Stimulated activated CD4-positive, alpha-beta T cell treated with anti-CD3 and anti-CD28 coated beads, Interleukin-2, amount 100 ng/mL, for 48 hours (primary cell): ENCODE results near the gene CELSR1.

Experiments used
- DNase-seq, 2 donors: peaks; one replicate each; pipeline ENCODE4 v3.0.0-alpha.2; 2020

The CELSR1 gene

DNA sequence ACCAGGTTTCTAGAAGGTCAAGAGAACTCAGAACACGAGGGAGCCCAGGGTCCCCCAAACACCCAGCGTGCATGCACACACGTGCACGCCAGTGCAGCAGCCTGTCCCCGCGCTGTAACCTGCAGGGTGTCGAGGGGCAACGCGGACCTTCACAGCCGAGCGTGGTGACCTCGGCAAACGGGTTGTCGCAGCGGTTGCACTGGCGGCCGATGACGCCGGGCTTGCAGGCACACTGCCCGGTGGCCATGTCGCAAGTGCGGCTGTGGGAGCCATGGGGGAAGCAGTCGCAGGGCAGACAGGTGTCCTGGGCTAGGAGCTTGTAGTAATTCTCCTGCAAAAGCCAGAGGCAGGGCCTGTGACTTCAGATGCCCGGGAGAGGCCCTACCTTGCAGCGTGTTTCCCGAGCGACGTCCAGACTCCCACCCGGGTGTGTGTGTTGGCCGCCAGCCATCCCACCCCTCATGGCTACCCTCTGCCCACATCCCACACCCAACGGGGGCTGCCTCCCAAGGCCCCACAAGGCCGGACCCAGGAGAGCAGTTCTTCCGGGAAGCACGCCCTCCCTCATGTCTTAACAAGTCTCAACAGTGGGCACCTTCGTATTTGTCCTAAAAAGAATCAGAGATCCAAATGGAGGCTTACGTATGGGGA lies 145.8 kb downstream of the CELSR1 start:
- DNase-seq: no peak

- no peak for DNase-seq
Measured at GRCh38 chr22:46390652-46391301, 146.6 kb downstream of the CELSR1 start.

- DNase-seq: no peak
Measured at GRCh38 chr22:46390105-46390651, 147.2 kb downstream of the CELSR1 start.

DNA sequence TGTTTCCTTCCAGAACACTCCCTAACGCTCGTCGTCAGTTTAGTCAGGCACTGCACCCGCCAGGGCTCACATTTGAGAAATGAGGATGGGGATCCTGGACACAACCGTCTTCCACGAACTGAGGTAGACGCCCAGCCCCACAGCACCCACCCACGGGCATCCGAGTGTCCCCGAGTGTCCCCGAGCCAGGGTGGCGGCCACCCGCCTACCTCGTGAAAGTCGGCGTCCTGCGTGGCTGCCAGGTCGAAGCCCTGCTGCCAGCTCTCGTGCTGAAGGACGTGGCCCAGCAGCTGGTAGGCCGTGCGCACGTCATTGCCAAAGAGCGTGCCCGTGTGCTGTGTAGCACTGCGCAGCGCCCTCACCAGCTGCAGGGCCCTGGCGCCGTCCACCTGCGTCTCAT lies 148.3 kb downstream of the CELSR1 start:
- DNase-seq: no peak

DNA sequence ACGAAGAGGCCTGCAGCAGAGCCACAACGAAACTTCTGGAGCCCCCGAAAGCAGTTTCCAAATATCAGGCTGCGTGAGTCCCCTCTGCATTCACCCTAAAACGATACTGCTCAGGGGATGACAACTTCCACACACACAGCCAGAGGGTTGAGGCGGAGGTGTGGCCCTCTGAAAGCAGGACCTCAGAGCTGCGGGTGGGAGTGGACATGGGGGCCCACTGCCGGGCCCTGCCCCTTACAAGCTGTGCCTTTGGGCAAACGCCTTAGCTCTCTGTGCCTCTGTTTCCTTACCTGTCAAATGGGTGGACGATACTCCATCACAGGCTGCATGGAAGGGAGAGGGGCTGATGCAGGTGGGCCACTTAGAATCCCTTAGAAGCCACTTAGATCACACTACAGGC lies 148.8 kb downstream of the CELSR1 start:
- no peak for DNase-seq

GRCh38 chr22:46387748-46388147 lies 149.7 kb downstream of the CELSR1 start:
- DNase-seq: no peak

- no peak for DNase-seq
Measured at GRCh38 chr22:46386312-46386711, 151.1 kb downstream of the CELSR1 start.

DNA sequence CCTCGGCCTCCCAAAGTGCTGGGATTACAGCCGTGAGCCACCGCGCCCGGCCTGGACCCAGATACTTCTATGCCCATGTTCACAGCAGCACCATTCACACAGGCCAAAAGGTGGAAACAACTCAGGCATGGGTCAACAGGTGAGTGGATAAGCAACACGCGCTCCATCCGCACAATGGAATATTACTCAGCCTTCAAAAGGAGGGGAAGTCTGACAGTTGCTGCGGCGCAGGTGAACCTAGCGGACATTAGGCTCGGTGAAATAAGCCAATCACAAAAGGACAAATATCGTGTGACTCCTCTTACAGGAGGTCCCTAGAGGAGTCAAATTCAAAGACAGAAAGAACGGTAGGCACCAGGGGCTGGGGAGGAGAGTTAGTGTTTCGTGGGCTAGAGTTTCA lies 154.9 kb downstream of the CELSR1 start:
- no peak for DNase-seq

DNA sequence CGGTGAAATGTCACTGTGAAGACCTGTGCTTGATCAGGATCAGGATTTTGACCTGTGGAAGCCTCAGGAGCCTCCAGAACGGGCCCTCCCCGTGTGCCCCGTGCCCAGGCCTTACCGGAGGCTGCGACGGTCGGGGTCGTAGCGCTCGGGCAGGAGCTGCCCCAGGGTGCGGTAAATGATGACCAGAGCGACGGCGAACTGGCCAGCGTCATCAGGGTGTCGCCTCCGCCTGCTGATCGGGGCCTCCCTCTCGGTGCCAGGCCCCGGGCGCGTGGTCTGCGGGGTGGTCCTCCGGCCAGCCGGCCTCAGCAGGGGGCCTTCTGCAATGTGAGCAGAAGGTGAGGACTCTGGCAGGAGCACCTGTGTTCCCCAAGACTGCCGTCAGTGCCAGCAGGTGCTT lies 155.7 kb downstream of the CELSR1 start:
- no peak for DNase-seq

GRCh38 chr22:46381142-46381541 lies 156.3 kb downstream of the CELSR1 start:
- DNase-seq: no peak

DNA sequence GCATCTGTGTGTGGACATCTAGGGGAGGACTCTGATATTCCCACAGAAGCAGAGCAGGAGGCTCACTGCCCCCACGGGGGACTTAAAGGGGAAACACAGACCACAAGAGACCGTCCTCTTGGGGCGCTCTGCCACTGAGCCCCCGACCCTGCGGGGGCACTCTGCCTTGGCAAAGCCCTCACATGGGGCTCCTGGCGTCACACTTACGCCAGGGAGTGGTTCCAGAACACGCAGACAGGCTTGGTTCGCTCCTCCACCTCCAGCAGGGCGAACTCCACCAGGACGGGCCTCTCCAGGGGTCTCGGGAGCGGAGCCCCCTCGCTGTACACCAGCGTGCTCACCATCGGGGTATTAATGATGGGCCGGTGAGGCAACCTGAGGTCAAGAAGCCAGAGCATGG lies 156.8 kb downstream of the CELSR1 start:
- DNase-seq: no peak

DNA sequence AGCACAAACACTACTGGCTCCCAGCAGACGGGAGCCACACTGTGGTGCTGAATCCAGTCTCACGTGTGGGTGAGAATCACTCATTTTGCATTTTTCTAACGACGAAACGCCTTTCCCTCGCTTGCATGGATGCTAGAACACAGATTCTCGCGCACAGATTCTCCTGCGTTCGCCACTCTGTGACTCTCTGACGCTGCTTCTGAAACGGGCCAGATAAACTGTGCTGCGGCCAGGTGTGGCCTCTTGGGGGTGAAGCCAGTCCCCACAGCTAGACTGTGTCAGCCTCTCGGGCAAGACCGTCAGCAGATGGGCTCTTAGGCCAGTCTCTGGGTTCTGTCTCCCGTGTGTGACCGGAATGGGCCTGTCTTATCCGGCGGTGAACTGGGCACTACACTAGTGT lies 157.4 kb downstream of the CELSR1 start:
- DNase-seq: no peak

GRCh38 chr22:46379066-46379930 lies 158.1 kb downstream of the CELSR1 start:
- DNase-seq: no peak

GRCh38 chr22:46378426-46379065 lies 158.9 kb downstream of the CELSR1 start:
- DNase-seq: no peak

GRCh38 chr22:46377525-46378425 lies 159.6 kb downstream of the CELSR1 start:
- DNase-seq: no peak

DNA sequence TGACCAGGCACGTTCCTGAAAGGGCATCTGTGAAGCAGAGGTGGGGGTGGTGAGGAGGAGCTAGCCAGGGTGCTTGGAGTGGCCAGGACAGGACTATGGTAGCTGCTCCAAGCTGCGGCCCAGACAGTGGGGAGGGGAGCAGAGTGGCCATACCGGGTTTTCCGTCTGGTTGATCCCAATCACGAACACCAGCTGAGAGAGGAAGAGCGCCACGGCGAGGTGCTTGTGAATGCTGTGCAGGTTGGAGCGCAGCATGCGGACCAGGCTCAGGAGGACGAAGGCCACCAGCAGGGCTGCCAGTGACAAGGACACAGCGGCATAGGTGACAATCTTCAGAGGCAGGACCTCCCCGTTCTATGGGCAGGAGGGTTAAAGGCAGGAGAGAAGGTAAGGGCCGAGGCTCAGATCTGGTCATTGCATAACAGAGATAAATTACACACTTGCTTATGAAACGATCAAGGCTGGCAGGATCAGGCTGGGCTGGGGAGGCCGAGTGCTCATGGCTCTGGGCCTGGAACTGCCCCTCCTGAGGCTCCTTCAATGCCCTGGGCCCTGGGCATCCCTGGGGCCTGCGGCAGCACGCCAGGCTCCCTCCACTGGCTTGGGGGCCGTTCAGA lies 160.4 kb downstream of the CELSR1 start:
- DNase-seq: no peak

- DNase-seq: no peak
Measured at GRCh38 chr22:46376111-46376510, 161.3 kb downstream of the CELSR1 start.

DNA sequence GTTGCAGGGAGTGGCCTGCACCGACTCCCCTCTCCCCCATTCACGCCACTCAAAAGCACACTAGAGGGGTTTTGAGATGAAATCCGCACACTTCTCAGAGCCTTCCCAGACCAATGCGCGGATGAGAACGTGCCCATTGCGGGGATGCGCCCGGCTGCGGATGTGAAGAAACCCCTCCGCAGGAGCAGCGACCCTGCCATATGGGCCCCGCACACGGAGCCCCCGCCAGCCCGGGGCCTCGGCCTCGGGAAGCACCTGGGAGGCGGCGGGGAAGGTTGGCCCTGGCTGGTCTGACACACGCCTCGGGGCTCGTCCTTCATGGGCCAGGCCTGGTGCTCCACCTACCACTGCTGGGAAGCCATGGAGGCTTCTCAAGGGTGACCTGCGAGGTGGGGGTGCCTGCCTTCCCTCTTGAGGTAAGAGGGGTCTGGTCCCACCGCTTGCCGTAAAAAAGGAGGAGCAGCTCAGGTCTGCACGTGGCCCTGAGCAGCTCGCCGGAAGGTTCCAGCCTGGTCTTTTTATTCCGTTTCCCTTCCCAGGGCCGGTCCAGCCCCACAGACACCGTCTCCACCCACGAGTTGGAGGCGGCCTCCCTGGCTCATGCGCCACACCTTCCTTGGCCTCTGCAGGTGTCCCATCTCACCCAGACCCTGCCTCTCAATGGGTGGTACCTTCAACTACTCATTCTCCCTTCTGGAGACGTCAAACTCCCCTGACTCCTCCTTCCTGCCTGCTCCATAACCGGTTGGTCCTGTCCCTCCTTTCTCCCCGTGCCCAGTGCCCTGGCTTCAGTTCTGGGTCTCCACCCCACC lies 162.6 kb downstream of the CELSR1 start:
- DNase-seq: no peak

DNA sequence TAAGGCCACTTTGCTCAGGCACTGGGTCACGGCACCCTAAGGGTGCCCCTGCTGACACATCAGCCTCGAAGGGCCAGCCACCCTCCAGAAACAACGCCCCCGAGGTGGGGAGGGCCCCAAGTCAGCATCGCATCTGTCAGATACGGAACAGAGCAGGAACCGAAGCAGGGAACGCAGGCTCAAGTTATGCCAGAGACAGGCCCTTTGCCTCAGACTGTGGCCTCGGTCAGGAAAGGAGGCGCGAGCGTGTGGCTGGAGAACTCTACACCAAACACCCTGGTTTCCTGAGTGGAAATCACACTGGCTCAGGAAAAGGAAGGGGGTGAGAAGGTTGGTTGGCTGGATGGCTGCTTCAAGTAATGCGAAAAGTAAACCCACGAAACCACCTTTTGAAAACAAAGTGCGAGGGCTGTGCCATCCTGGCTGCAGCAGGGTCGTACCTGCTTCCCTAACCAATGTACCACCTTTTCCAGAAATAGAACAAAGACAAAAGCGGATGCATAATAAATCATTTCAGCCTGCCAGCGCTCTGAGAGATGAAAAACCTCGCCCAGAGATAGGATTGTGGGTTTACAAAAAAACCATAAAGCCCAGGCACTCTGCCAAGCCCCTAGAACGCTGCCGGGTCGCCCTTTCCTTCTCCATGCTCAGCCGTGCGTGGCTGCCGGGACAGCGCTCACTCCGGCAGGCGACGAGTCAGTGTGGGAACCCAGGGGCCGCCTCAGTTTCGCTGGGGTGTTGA lies 163.3 kb downstream of the CELSR1 start:
- no peak for DNase-seq

- no peak for DNase-seq
Measured at GRCh38 chr22:46373159-46373558, 164.3 kb downstream of the CELSR1 start.
